Stimulated activated naive B cell treated with anti-CD40 and anti-IgM and Interleukin-4, amounts not matched to agents 10 μg/mL and 1 μg/mL and 100 μg/mL, for 72 hours (primary cell): ENCODE measurements around the gene CD1B.

ENCODE experiments used
- ATAC-seq, 2 donors: fragments of 150-1000 bp; cut with Tn5 transposase; replicated peaks; 2 replicates each; pipeline ENCODE4 v1.10.0; 2021; ENCODE audit warnings: moderate library complexity in 1 of 2
- DNase-seq: peaks from one replicate; pipeline ENCODE4 v3.0.0; 2021
- H3K27ac Mint-ChIP-seq: one replicate; pipeline ENCODE4 v1.8.0; 2022; ENCODE audit warnings: mild to moderate bottlenecking, mixed read lengths
- H3K27me3 Mint-ChIP-seq, 2 donors: one replicate each; pipeline ENCODE4 v1.8.0; 2022; ENCODE audit warnings: mixed read lengths in 2 of 2
- H3K36me3 Mint-ChIP-seq, 2 donors: one replicate each; pipeline ENCODE4 v1.8.0; 2022; ENCODE audit warnings: mixed read lengths in 2 of 2, mild to moderate bottlenecking in 1 of 2
- H3K4me1 Mint-ChIP-seq, 2 donors: one replicate each; pipeline ENCODE4 v1.8.0; 2022; ENCODE audit warnings: mixed read lengths in 2 of 2, mild to moderate bottlenecking in 1 of 2
- H3K4me3 Mint-ChIP-seq, 2 donors: one replicate each; pipeline ENCODE4 v1.8.0; 2022; ENCODE audit warnings: mild to moderate bottlenecking in 2 of 2, mixed read lengths in 2 of 2, moderate library complexity in 1 of 2
- H3K9me3 Mint-ChIP-seq, 2 donors: one replicate each; pipeline ENCODE4 v1.8.0; 2022; ENCODE audit warnings: mixed read lengths in 2 of 2, mild to moderate bottlenecking in 1 of 2

The CD1B gene

GRCh38 chr1:158335213-158335532 lies 3.8 kb upstream of the CD1B start:
- Mint-ChIP-seq H3K4me1 (peaks cover 12 to 22% of the 10 kb centered on the region in 2 donors), H3K27me3 (no peaks in the 10 kb centered on the region), H3K4me3 (no peak overlapping the region), H3K36me3 (peaks cover 6 to 8% of the 10 kb centered on the region in 2 donors), H3K27ac (no peak overlapping the region), H3K9me3 (peaks cover under 1 to 3% of the 10 kb centered on the region in 2 donors)
- DNase-seq (no peak), ATAC-seq (no peak)

GRCh38 chr1:158334526-158335212 lies 3.3 kb upstream of the CD1B start:
- Mint-ChIP-seq H3K4me3 (no peak overlapping the region), H3K9me3 (peaks cover 0 to 3% of the 10 kb centered on the region in 2 donors), H3K27me3 (no peaks in the 10 kb centered on the region), H3K36me3 (peaks cover 6 to 8% of the 10 kb centered on the region in 2 donors), H3K27ac (no peak overlapping the region), H3K4me1 (peaks cover 12 to 22% of the 10 kb centered on the region in 2 donors)
- DNase-seq (no peak), ATAC-seq (no peak)

- H3K36me3 Mint-ChIP-seq: peaks cover 5 to 6% of the 10 kb centered on the region in 2 donors
- H3K27ac Mint-ChIP-seq: no peak overlapping the region
- H3K4me3 Mint-ChIP-seq: no peak overlapping the region
- no peaks in the 10 kb centered on the region for H3K27me3 Mint-ChIP-seq
- H3K4me1 Mint-ChIP-seq: peaks cover 18 to 22% of the 10 kb centered on the region in 2 donors
- peaks cover 0 to 3% of the 10 kb centered on the region in 2 donors for H3K9me3 Mint-ChIP-seq
- ATAC-seq (peak; percentile 44 to 45), DNase-seq (no peak)
These were observed 2.2 kb upstream of the CD1B start for GRCh38 chr1:158333405-158334155.

GRCh38 chr1:158331106-158331425 lies 265 bp downstream of the CD1B start:
- DNase-seq (no peak), ATAC-seq (no peak)
- Mint-ChIP-seq H3K36me3 (no peaks in the 10 kb centered on the region), H3K27ac (no peak overlapping the region), H3K4me3 (no peak overlapping the region), H3K9me3 (no peaks in the 10 kb centered on the region), H3K27me3 (no peaks in the 10 kb centered on the region), H3K4me1 (peaks cover 27 to 28% of the 10 kb centered on the region in 2 donors)

GRCh38 chr1:158330391-158331105 lies 783 bp downstream of the CD1B start:
- Mint-ChIP-seq H3K4me1 (peaks cover 26 to 28% of the 10 kb centered on the region in 2 donors), H3K27me3 (no peaks in the 10 kb centered on the region), H3K27ac (no peak overlapping the region), H3K36me3 (no peaks in the 10 kb centered on the region), H3K4me3 (no peak overlapping the region), H3K9me3 (no peaks in the 10 kb centered on the region)
- no peak for ATAC-seq
- DNase-seq: no peak

- Mint-ChIP-seq H3K27ac (no peak overlapping the region), H3K36me3 (no peaks in the 10 kb centered on the region), H3K27me3 (no peaks in the 10 kb centered on the region), H3K9me3 (no peaks in the 10 kb centered on the region), H3K4me1 (peaks cover 27% of the 10 kb centered on the region in 2 donors), H3K4me3 (no peak overlapping the region)
- ATAC-seq: peak; percentile 78
- DNase-seq: peak; percentile 17
These were observed 1.6 kb downstream of the CD1B start for GRCh38 chr1:158329733-158330132.

GRCh38 chr1:158329300-158329699 lies 2.0 kb downstream of the CD1B start:
- peaks cover 27 to 28% of the 10 kb centered on the region in 2 donors for H3K4me1 Mint-ChIP-seq
- peak overlapping the region; percentile 68 for H3K27ac Mint-ChIP-seq
- H3K27me3 Mint-ChIP-seq: no peaks in the 10 kb centered on the region
- ATAC-seq (peak in 1 of 2 donors; percentile 20), DNase-seq (no peak)
- no peaks in the 10 kb centered on the region for H3K9me3 Mint-ChIP-seq
- no peak overlapping the region for H3K4me3 Mint-ChIP-seq
- H3K36me3 Mint-ChIP-seq: no peaks in the 10 kb centered on the region

- Mint-ChIP-seq H3K27ac (peak overlapping the region; percentile 26), H3K27me3 (no peaks in the 10 kb centered on the region), H3K36me3 (peaks cover 3% of the 10 kb centered on the region in 2 donors), H3K4me3 (no peak overlapping the region), H3K9me3 (peaks cover 0 to 1% of the 10 kb centered on the region in 2 donors), H3K4me1 (peaks cover 27 to 31% of the 10 kb centered on the region in 2 donors)
- ATAC-seq: no peak
- DNase-seq: no peak
These were observed 2.9 kb downstream of the CD1B start for GRCh38 chr1:158328426-158328825.

GRCh38 chr1:158327481-158327880 lies 3.9 kb downstream of the CD1B start:
- Mint-ChIP-seq H3K36me3 (peaks cover 11 to 13% of the 10 kb centered on the region in 2 donors), H3K4me1 (peaks cover 31 to 32% of the 10 kb centered on the region in 2 donors), H3K4me3 (no peak overlapping the region), H3K9me3 (peaks cover 8% of the 10 kb centered on the region in 2 donors), H3K27me3 (no peaks in the 10 kb centered on the region), H3K27ac (no peak overlapping the region)
- ATAC-seq (no peak), DNase-seq (no peak)

GRCh38 chr1:158324395-158324794 lies 6.9 kb downstream of the CD1B start:
- Mint-ChIP-seq H3K27me3 (no peaks in the 10 kb centered on the region), H3K9me3 (peaks cover 8% of the 10 kb centered on the region in 2 donors), H3K4me1 (peaks cover 36 to 48% of the 10 kb centered on the region in 2 donors), H3K27ac (peak overlapping the region; percentile 57), H3K36me3 (peaks cover 15 to 19% of the 10 kb centered on the region in 2 donors), H3K4me3 (peak overlapping the region; percentile 25 to 36)
- ATAC-seq (peak; percentile 90 to 94), DNase-seq (no peak)

GRCh38 chr1:158323866-158324265 lies 7.5 kb downstream of the CD1B start:
- Mint-ChIP-seq H3K9me3 (peaks cover 8 to 9% of the 10 kb centered on the region in 2 donors), H3K4me1 (peaks cover 31 to 51% of the 10 kb centered on the region in 2 donors)
- ATAC-seq: peak; percentile 65

GRCh38 chr1:158311066-158311465 lies 20.3 kb downstream of the CD1B start:
- Mint-ChIP-seq H3K4me1 (peaks cover 10 to 19% of the 10 kb centered on the region in 2 donors), H3K27ac (no peak overlapping the region), H3K27me3 (no peaks in the 10 kb centered on the region), H3K9me3 (peaks cover 0 to 7% of the 10 kb centered on the region in 2 donors), H3K4me3 (no peak overlapping the region), H3K36me3 (peaks cover 0 to 3% of the 10 kb centered on the region in 2 donors)
- DNase-seq (no peak), ATAC-seq (peak; percentile 71 to 75)

More at GRCh38 chr1:158323866-158324265, 7.5 kb downstream of the CD1B start:
- H3K36me3 Mint-ChIP-seq: peaks cover 17 to 22% of the 10 kb centered on the region in 2 donors
- no peak overlapping the region for H3K27ac Mint-ChIP-seq
- H3K4me3 Mint-ChIP-seq: no peak overlapping the region
- H3K27me3 Mint-ChIP-seq: no peaks in the 10 kb centered on the region
- no peak for DNase-seq

GRCh38 chr1:158310623-158311022 lies 20.7 kb downstream of the CD1B start:
- DNase-seq (no peak), ATAC-seq (peak; percentile 76 to 77)
- no peak overlapping the region for H3K4me3 Mint-ChIP-seq
- H3K27ac Mint-ChIP-seq: no peak overlapping the region
- H3K27me3 Mint-ChIP-seq: no peaks in the 10 kb centered on the region
- peaks cover 10 to 19% of the 10 kb centered on the region in 2 donors for H3K4me1 Mint-ChIP-seq
- H3K9me3 Mint-ChIP-seq: peaks cover 0 to 7% of the 10 kb centered on the region in 2 donors
- H3K36me3 Mint-ChIP-seq: peaks cover 0 to 3% of the 10 kb centered on the region in 2 donors

GRCh38 chr1:158295791-158296190 lies 35.5 kb downstream of the CD1B start:
- H3K27me3 Mint-ChIP-seq: no peaks in the 10 kb centered on the region
- H3K27ac Mint-ChIP-seq: no peak overlapping the region

More at GRCh38 chr1:158295791-158296190, 35.5 kb downstream of the CD1B start:
- ATAC-seq (no peak), DNase-seq (no peak)
- Mint-ChIP-seq H3K36me3 (peaks cover 19 to 36% of the 10 kb centered on the region in 2 donors), H3K4me1 (peaks cover 5 to 7% of the 10 kb centered on the region in 2 donors), H3K9me3 (peaks cover 8 to 11% of the 10 kb centered on the region in 2 donors), H3K4me3 (no peak overlapping the region)
